Adipocyte (in vitro differentiated cells): ENCODE measurements around the gene APOM.

Experiments used
- DNase-seq: peaks from one replicate; pipeline ENCODE4 v3.0.0-alpha.2; 2015; ENCODE audit warnings: low read depth
- H3K27me3 ChIP-seq: replicated peaks from 2 replicates; pipeline ENCODE4 v1.7.0; 2013; ENCODE audit warnings: mild to moderate bottlenecking, low read length, moderate library complexity; ENCODE audit not compliant: control insufficient read depth, insufficient read depth
- H3K36me3 ChIP-seq: 2 replicates; pipeline ENCODE4 v1.7.0; 2013; ENCODE audit warnings: low read length, mild to moderate bottlenecking, moderate library complexity; ENCODE audit not compliant: control insufficient read depth, insufficient read depth, severe bottlenecking
- H3K4me1 ChIP-seq: 2 replicates; pipeline ENCODE4 v1.7.0; 2013; ENCODE audit warnings: mild to moderate bottlenecking, low read length, moderate library complexity; ENCODE audit not compliant: control insufficient read depth, insufficient read depth
- H3K4me3 ChIP-seq: 2 replicates; pipeline ENCODE4 v1.7.0; 2013; ENCODE audit warnings: mild to moderate bottlenecking, low read length, moderate library complexity
- H3K9ac ChIP-seq: 2 replicates; pipeline ENCODE4 v1.7.0; 2013; ENCODE audit warnings: mild to moderate bottlenecking, low read length, moderate library complexity
- H3K9me3 ChIP-seq: 2 replicates; pipeline ENCODE4 v1.7.0; 2013; ENCODE audit warnings: mild to moderate bottlenecking, low read length, moderate library complexity; ENCODE audit not compliant: control insufficient read depth

APOM gene

GRCh38 chr6:31701666-31702404 lies 46.1 kb downstream of the APOM start:
- H3K4me3 ChIP-seq: peak overlapping the region; percentile 88
- H3K9me3 ChIP-seq: no peaks in the 10 kb centered on the region
- peaks cover 16% of the 10 kb centered on the region for H3K4me1 ChIP-seq
- no peaks in the 10 kb centered on the region for H3K27me3 ChIP-seq
- DNase-seq: peak; percentile 66
- H3K9ac ChIP-seq: peak overlapping the region; percentile 95
- peaks cover 11% of the 10 kb centered on the region for H3K36me3 ChIP-seq

- Histone ChIP-seq H3K9me3 (no peaks in the 10 kb centered on the region), H3K27me3 (no peaks in the 10 kb centered on the region), H3K4me1 (peaks cover 16% of the 10 kb centered on the region), H3K36me3 (peaks cover 6% of the 10 kb centered on the region), H3K9ac (peak overlapping the region; percentile 95), H3K4me3 (peak overlapping the region; percentile 88)
- peak; percentile 62 for DNase-seq
Observed at GRCh38 chr6:31702405-31702818, 46.7 kb downstream of the APOM start.

GRCh38 chr6:31702819-31703716 lies 47.4 kb downstream of the APOM start, which contains the start of gene ABHD16A:
ABHD16A (minus strand) TSS chr6:31703324; CDS start chr6:31703281, 43 bp downstream.
- Histone ChIP-seq H3K4me1 (peaks cover 16% of the 10 kb centered on the region), H3K9ac (peak within 1 kb of the TSS; percentile 95), H3K36me3 (peaks cover under 1% of the 10 kb centered on the region), H3K4me3 (peak within 1 kb of the TSS; percentile 88), H3K27me3 (no peaks in the 10 kb centered on the region), H3K9me3 (no peaks in the 10 kb centered on the region)
- DNase-seq: peak; percentile 99

- Histone ChIP-seq H3K4me3 (no peak overlapping the region), H3K36me3 (no peaks in the 10 kb centered on the region), H3K27me3 (peaks cover 7% of the 10 kb centered on the region), H3K9ac (no peak overlapping the region), H3K4me1 (peaks cover 16% of the 10 kb centered on the region), H3K9me3 (no peaks in the 10 kb centered on the region)
- no peak for DNase-seq
Observed at GRCh38 chr6:31705931-31706330, 50.2 kb downstream of the APOM start.

GRCh38 chr6:31706599-31706998 lies 50.9 kb downstream of the APOM start, which contains the start of gene LY6G6F:
LY6G6F (plus strand) TSS chr6:31706866; CDS start chr6:31706907, 41 bp downstream.
- H3K9ac ChIP-seq: no peak within 1 kb of the TSS
- H3K27me3 ChIP-seq: peaks cover 14% of the 10 kb centered on the region
- no peak for DNase-seq
- no peaks in the 10 kb centered on the region for H3K36me3 ChIP-seq
- H3K4me1 ChIP-seq: peaks cover 10% of the 10 kb centered on the region
- no peak within 1 kb of the TSS for H3K4me3 ChIP-seq
- H3K9me3 ChIP-seq: no peaks in the 10 kb centered on the region

- peaks cover 3% of the 10 kb centered on the region for H3K4me1 ChIP-seq
- H3K9ac ChIP-seq: no peak overlapping the region
- H3K36me3 ChIP-seq: no peaks in the 10 kb centered on the region
- no peaks in the 10 kb centered on the region for H3K9me3 ChIP-seq
- no peak for DNase-seq
- H3K4me3 ChIP-seq: no peak overlapping the region
- peaks cover 18% of the 10 kb centered on the region for H3K27me3 ChIP-seq
Observed at GRCh38 chr6:31707701-31708100, 52.0 kb downstream of the APOM start.
